ENCODE measurements around the gene MYRIP. TPM values are rescaled to one million over a fixed set of nuclear protein-coding genes. Genes with fewer than 3 reads are reported as not detected.

Gene MYRIP
- total and polyA plus RNA-seq, 2 of the 4 experiments (the other 2 are of a cell fraction): not detected

GRCh38 chr3:40053663-40054062, 244.3 kb downstream of the MYRIP start:
- H3K36me3 ChIP-seq (ENCODE audit: control insufficient read depth, insufficient read depth, low read length): no peaks in the 10 kb centered on the region
- H3K27me3 ChIP-seq (ENCODE audit: control insufficient read depth, insufficient read depth, low read length): no peaks in the 10 kb centered on the region
- H2AK5ac ChIP-seq (ENCODE audit: low read depth, low read length): no peak overlapping the region
- H3K9me1 ChIP-seq (ENCODE audit: insufficient read depth, low read length): no peaks in the 10 kb centered on the region
- no peak overlapping the region for H2BK5ac ChIP-seq (ENCODE audit: low read depth, low read length, poor library complexity, severe bottlenecking)
- no peak overlapping the region for H4K5ac ChIP-seq (ENCODE audit: low read depth, low read length)
- H2AFZ ChIP-seq (replicated peaks; ENCODE audit: low read length, poor library complexity): no peak overlapping the region
- POLR2A ChIA-PET (ENCODE audit: unreplicated experiment): no interaction called here
- TF ChIP-seq BHLHE40 (IDR thresholded peaks at IDR 0.05; ENCODE audit: low read depth, low read length): no peak
- no peak for TF ChIP-seq FOS (IDR thresholded peaks at IDR 0.05; ENCODE audit: low read depth, low read length)
- TF ChIP-seq CHD1 (IDR thresholded peaks at IDR 0.05; ENCODE audit: low read depth, low read length): no peak
- no peak for TF ChIP-seq ELK1 (IDR thresholded peaks at IDR 0.05; ENCODE audit: borderline replicate concordance, low read depth, low read length)
- TF ChIP-seq NFE2L2 (IDR thresholded peaks at IDR 0.05; ENCODE audit: low read depth, low read length): no peak
- TF ChIP-seq CTCF (conservative IDR thresholded peaks at IDR 0.05; ENCODE audit: low read depth, low read length): no peak
- TF ChIP-seq RAD21 (IDR thresholded peaks at IDR 0.05; ENCODE audit: low read length): no peak
- no peak for TF ChIP-seq SMC3 (IDR thresholded peaks at IDR 0.05; ENCODE audit: low read depth, low read length)
- no peak for TF ChIP-seq POLR2A (IDR thresholded peaks at IDR 0.05; ENCODE audit: low read depth, low read length)
- no peak for TF ChIP-seq CEBPB (IDR thresholded peaks at IDR 0.05; ENCODE audit: low read depth, low read length)
- TF ChIP-seq MAFK (IDR thresholded peaks at IDR 0.05; ENCODE audit: low read depth, low read length): no peak
- TF ChIP-seq MXI1 (IDR thresholded peaks at IDR 0.05; ENCODE audit: borderline replicate concordance, low read depth, low read length): no peak
- no peak for TF ChIP-seq USF2 (IDR thresholded peaks at IDR 0.05; ENCODE audit: low read depth, low read length)
- TF ChIP-seq RCOR1 (IDR thresholded peaks at IDR 0.05; ENCODE audit: insufficient replicate concordance, low read length): no peak
- no peak for TF ChIP-seq RFX5 (IDR thresholded peaks at IDR 0.05; ENCODE audit: low read depth, low read length)
- TF ChIP-seq MAZ (IDR thresholded peaks at IDR 0.05; ENCODE audit: borderline replicate concordance, low read depth, low read length): no peak
- no peaks in the 10 kb centered on the region for H4K20me1 ChIP-seq (ENCODE audit: insufficient read depth, low read length)
- in situ Hi-C loops (cut with MboI; ENCODE audit: low sequenced_read_pairs): no loop called here
- H2BK15ac ChIP-seq (ENCODE audit: low read depth, low read length): no peak overlapping the region
- no peak overlapping the region for H3K4me2 ChIP-seq (ENCODE audit: low read depth, low read length)
- no peak overlapping the region for H2AK9ac ChIP-seq (replicated peaks; ENCODE audit: low read depth, low read length, poor library complexity)
- H2BK120ac ChIP-seq (ENCODE audit: low read depth, low read length): no peak overlapping the region
- H4K91ac ChIP-seq (ENCODE audit: insufficient read depth, low read depth, low read length): no peak overlapping the region
- H3K79me1 ChIP-seq (ENCODE audit: low read depth in 1 of 2, low read length in 2 of 2): no peaks in the 10 kb centered on the region
- H3K9me3 ChIP-seq (ENCODE audit: control insufficient read depth, insufficient read depth, low read length): peaks cover 6% of the 10 kb centered on the region; the same call in 1 of the 2 replicates
- H3K14ac ChIP-seq (replicated peaks; ENCODE audit: low read depth, low read length): no peak overlapping the region
- no peak for DNase-seq
- intact Hi-C loops (cut with micrococcal nuclease): no loop called here
- CTCF ChIA-PET: no interaction called here
- dilution Hi-C loops (cut with HindIII; ENCODE audit: low sequenced_read_pairs, unreplicated experiment): no loop called here
- H3K56ac ChIP-seq (ENCODE audit: extremely low read depth, insufficient read depth, low read length): no peak overlapping the region
- no peak overlapping the region for H3K27ac ChIP-seq (ENCODE audit: insufficient read depth, low read length)
- no peak overlapping the region for H2BK20ac ChIP-seq (ENCODE audit: low read depth, low read length)
- WGBS, 2 experiments (ENCODE audit: extremely low coverage in 2 of 2, insufficient read length in 1 of 2): no CpG with 5 or more reads among the region's 1 CpG
- ATAC-seq (ENCODE audit: low read depth): no peak
- H3K4me3 ChIP-seq (ENCODE audit: insufficient read depth, low read depth, low read length): no peak overlapping the region
- no peak overlapping the region for H3K9ac ChIP-seq (ENCODE audit: low read depth, low read length)
- no peak overlapping the region for H3K23ac ChIP-seq (ENCODE audit: low read depth, low read length)
- no TSS peak for BruUV-seq (replicated peaks)
- no peak overlapping the region for H3K4ac ChIP-seq (ENCODE audit: low read depth, low read length)
- H3K18ac ChIP-seq (ENCODE audit: low read depth, low read length): no peak overlapping the region
- no peaks in the 10 kb centered on the region for H3K4me1 ChIP-seq (ENCODE audit: control insufficient read depth, insufficient read depth, low read length)
- no peak overlapping the region for H4K8ac ChIP-seq (ENCODE audit: low read depth in 2 of 2, low read length in 2 of 2)
